Measurements from ENCODE around the gene FOXRED2.
"Not testable (repeated sequence)": the region's sequence is repeated elsewhere in the genome, so short reads cannot be mapped to it uniquely, and the experiment has no call there.

The FOXRED2 gene

DNA sequence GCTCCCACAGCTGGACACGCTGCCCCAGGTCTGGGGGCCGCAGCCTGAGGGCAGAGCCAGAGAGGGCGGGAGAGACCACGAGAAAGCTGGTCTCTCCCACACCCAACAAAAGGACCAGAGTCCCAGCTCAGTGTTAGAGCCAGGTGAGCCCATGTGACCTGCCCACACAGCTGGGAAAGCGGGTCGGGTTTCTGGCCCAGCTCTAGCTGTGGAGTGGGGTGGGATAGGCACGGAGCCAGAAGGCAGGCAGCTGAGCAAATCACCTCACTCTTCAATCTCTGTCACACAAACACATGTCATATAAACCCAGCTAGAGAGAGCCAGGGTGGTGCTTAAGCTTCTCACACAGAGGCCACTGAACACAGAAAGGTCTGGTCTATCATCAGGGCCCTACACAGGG, 29.9 kb upstream of the FOXRED2 start:
- no peak overlapping the region for H3K27ac ChIP-seq (ENCODE audit: low read depth, low read length)
- H2BK5ac ChIP-seq (ENCODE audit: low read depth, low read length, poor library complexity): no peak overlapping the region
- H2BK120ac ChIP-seq (ENCODE audit: insufficient read depth, low read length, poor library complexity): peak overlapping the region; percentile 44
- H4K12ac ChIP-seq (ENCODE audit: low read depth, low read length): no peak overlapping the region
- no peak overlapping the region for H3K23ac ChIP-seq (ENCODE audit: low read length)
- peaks cover 15% of the 10 kb centered on the region for H3K79me1 ChIP-seq (ENCODE audit: low read length)
- H3K18ac ChIP-seq (ENCODE audit: low read length): no peak overlapping the region
- H2AFZ ChIP-seq (ENCODE audit: insufficient read depth, low read length, poor library complexity): no peak overlapping the region
- H3K27me3 ChIP-seq (ENCODE audit: insufficient read depth, low read length): no peaks in the 10 kb centered on the region
- H2AK5ac ChIP-seq (ENCODE audit: low read length): peak overlapping the region; percentile 18
- no peak for DNase-seq
- H3K4me3 ChIP-seq (ENCODE audit: low read depth, low read length): no peak overlapping the region
- peaks cover 14 to 15% of the 10 kb centered on the region in 2 experiments for H3K4me1 ChIP-seq (ENCODE audit: control insufficient read depth in 1 of 2, insufficient read depth in 2 of 2, low read length in 2 of 2)
- H4K8ac ChIP-seq (ENCODE audit: low read depth, low read length): no peak overlapping the region
- H3K9me3 ChIP-seq (ENCODE audit: insufficient read depth, low read depth, low read length): no peaks in the 10 kb centered on the region
- peak overlapping the region; percentile 67 for H4K91ac ChIP-seq (ENCODE audit: low read depth, low read length)
- H3K79me2 ChIP-seq (ENCODE audit: control insufficient read depth, insufficient read depth, low read length, poor library complexity): no peaks in the 10 kb centered on the region
- H3K14ac ChIP-seq (ENCODE audit: low read length): peak overlapping the region; percentile 33
- H3K4ac ChIP-seq (ENCODE audit: low read depth, low read length): no peak overlapping the region
- H3K36me3 ChIP-seq (ENCODE audit: control insufficient read depth in 1 of 2, insufficient read depth in 2 of 2, low read length in 2 of 2): no peaks in the 10 kb centered on the region
- WGBS (ENCODE audit: extremely low coverage, insufficient coverage, insufficient read length): no CpG with 5 or more reads among the region's 7 CpGs
- no peak overlapping the region for H3K4me2 ChIP-seq (ENCODE audit: low read length)
- peak overlapping the region; percentile 45 for H2BK12ac ChIP-seq (ENCODE audit: low read length)
- H3K9ac ChIP-seq (ENCODE audit: low read length): no peak overlapping the region

- not testable (repeated sequence) for H2BK5ac ChIP-seq (ENCODE audit: low read depth, low read length, poor library complexity); H4K91ac ChIP-seq (ENCODE audit: low read depth, low read length); H3K4me3 ChIP-seq (ENCODE audit: low read depth, low read length); H3K18ac ChIP-seq (ENCODE audit: low read length); H4K12ac ChIP-seq (ENCODE audit: low read depth, low read length); H3K79me2 ChIP-seq (ENCODE audit: control insufficient read depth, insufficient read depth, low read length, poor library complexity); H3K36me3 ChIP-seq (ENCODE audit: control insufficient read depth in 1 of 2, insufficient read depth in 2 of 2, low read length in 2 of 2); H4K8ac ChIP-seq (ENCODE audit: low read depth, low read length); H2AK5ac ChIP-seq (ENCODE audit: low read length); H2BK120ac ChIP-seq (ENCODE audit: insufficient read depth, low read length, poor library complexity); H3K4ac ChIP-seq (ENCODE audit: low read depth, low read length); H2BK12ac ChIP-seq (ENCODE audit: low read length); DNase-seq; H3K27ac ChIP-seq (ENCODE audit: low read depth, low read length); H3K9ac ChIP-seq (ENCODE audit: low read length); H3K14ac ChIP-seq (ENCODE audit: low read length); H3K4me2 ChIP-seq (ENCODE audit: low read length); H3K23ac ChIP-seq (ENCODE audit: low read length); H2AFZ ChIP-seq (ENCODE audit: insufficient read depth, low read length, poor library complexity); H3K9me3 ChIP-seq (ENCODE audit: insufficient read depth, low read depth, low read length); H3K27me3 ChIP-seq (ENCODE audit: insufficient read depth, low read length)
- H3K4me1 ChIP-seq (ENCODE audit: control insufficient read depth in 1 of 2, insufficient read depth in 2 of 2, low read length in 2 of 2): peaks cover 11 to 14% of the 10 kb centered on the region in 2 experiments
- no CpG with 5 or more reads among the region's 4 CpGs for WGBS (ENCODE audit: extremely low coverage, insufficient coverage, insufficient read length)
- H3K79me1 ChIP-seq (ENCODE audit: low read length): peaks cover 16% of the 10 kb centered on the region
Measured at GRCh38 chr22:36533320-36533719, 26.5 kb upstream of the FOXRED2 start.

GRCh38 chr22:36532466-36532865, 25.6 kb upstream of the FOXRED2 start:
- Histone ChIP-seq H3K4ac (ENCODE audit: low read depth, low read length) (no peak overlapping the region), H4K8ac (ENCODE audit: low read depth, low read length) (no peak overlapping the region), H2AK5ac (ENCODE audit: low read length) (no peak overlapping the region), H2AFZ (ENCODE audit: insufficient read depth, low read length, poor library complexity) (no peak overlapping the region), H3K14ac (ENCODE audit: low read length) (no peak overlapping the region), H3K4me3 (ENCODE audit: low read depth, low read length) (no peak overlapping the region), H3K36me3 (ENCODE audit: control insufficient read depth in 1 of 2, insufficient read depth in 2 of 2, low read length in 2 of 2) (no peaks in the 10 kb centered on the region), H2BK120ac (ENCODE audit: insufficient read depth, low read length, poor library complexity) (no peak overlapping the region), H3K27me3 (ENCODE audit: insufficient read depth, low read length) (no peaks in the 10 kb centered on the region), H3K4me2 (ENCODE audit: low read length) (no peak overlapping the region), H4K12ac (ENCODE audit: low read depth, low read length) (no peak overlapping the region), H3K23ac (ENCODE audit: low read length) (no peak overlapping the region), H2BK5ac (ENCODE audit: low read depth, low read length, poor library complexity) (no peak overlapping the region), H3K9ac (ENCODE audit: low read length) (no peak overlapping the region), H3K79me2 (ENCODE audit: control insufficient read depth, insufficient read depth, low read length, poor library complexity) (peaks cover 9% of the 10 kb centered on the region), H3K18ac (ENCODE audit: low read length) (no peak overlapping the region), H3K9me3 (ENCODE audit: insufficient read depth, low read depth, low read length) (no peaks in the 10 kb centered on the region), H2BK12ac (ENCODE audit: low read length) (no peak overlapping the region), H4K91ac (ENCODE audit: low read depth, low read length) (no peak overlapping the region), H3K79me1 (ENCODE audit: low read length) (peaks cover 15% of the 10 kb centered on the region), H3K4me1 (ENCODE audit: control insufficient read depth in 1 of 2, insufficient read depth in 2 of 2, low read length in 2 of 2) (peaks cover 10 to 13% of the 10 kb centered on the region in 2 experiments), H3K27ac (ENCODE audit: low read depth, low read length) (no peak overlapping the region)
- no peak for DNase-seq
- no CpG with 5 or more reads among the region's 2 CpGs for WGBS (ENCODE audit: extremely low coverage, insufficient coverage, insufficient read length)

GRCh38 chr22:36528795-36529751, 22.2 kb upstream of the FOXRED2 start, which contains the start of gene EIF3D:
Gene EIF3D, minus strand, starts transcription at chr22:36529166. Its CDS starts 3,045 bp downstream, at chr22:36526121.
- Histone ChIP-seq H2AK5ac (ENCODE audit: low read length) (peak within 1 kb of the TSS; percentile 63), H3K79me2 (ENCODE audit: control insufficient read depth, insufficient read depth, low read length, poor library complexity) (peaks cover 9% of the 10 kb centered on the region), H2BK12ac (ENCODE audit: low read length) (no peak within 1 kb of the TSS), H3K4me1 (ENCODE audit: control insufficient read depth in 1 of 2, insufficient read depth in 2 of 2, low read length in 2 of 2) (peaks cover 6% of the 10 kb centered on the region in 2 experiments), H3K9ac (ENCODE audit: low read length) (peak within 1 kb of the TSS; percentile 92), H2AFZ (ENCODE audit: insufficient read depth, low read length, poor library complexity) (peak within 1 kb of the TSS; percentile 58), H3K14ac (ENCODE audit: low read length) (peak within 1 kb of the TSS; percentile 85), H4K8ac (ENCODE audit: low read depth, low read length) (peak within 1 kb of the TSS; percentile 93), H3K4me3 (ENCODE audit: low read depth, low read length) (peak within 1 kb of the TSS; percentile 87), H3K9me3 (ENCODE audit: insufficient read depth, low read depth, low read length) (peaks cover 2% of the 10 kb centered on the region), H2BK120ac (ENCODE audit: insufficient read depth, low read length, poor library complexity) (peak within 1 kb of the TSS; percentile 37), H3K27me3 (ENCODE audit: insufficient read depth, low read length) (no peaks in the 10 kb centered on the region), H4K12ac (ENCODE audit: low read depth, low read length) (peak within 1 kb of the TSS; percentile 75), H3K79me1 (ENCODE audit: low read length) (peaks cover 12% of the 10 kb centered on the region), H3K4me2 (ENCODE audit: low read length) (peak within 1 kb of the TSS; percentile 90), H2BK5ac (ENCODE audit: low read depth, low read length, poor library complexity) (peak within 1 kb of the TSS; percentile 59), H3K27ac (ENCODE audit: low read depth, low read length) (peak within 1 kb of the TSS; percentile 86), H3K18ac (ENCODE audit: low read length) (peak within 1 kb of the TSS; percentile 41), H3K36me3 (ENCODE audit: control insufficient read depth in 1 of 2, insufficient read depth in 2 of 2, low read length in 2 of 2) (peaks cover 11 to 19% of the 10 kb centered on the region in 2 experiments), H4K91ac (ENCODE audit: low read depth, low read length) (peak within 1 kb of the TSS; percentile 74), H3K23ac (ENCODE audit: low read length) (no peak within 1 kb of the TSS), H3K4ac (ENCODE audit: low read depth, low read length) (peak within 1 kb of the TSS; percentile 87)
- DNase-seq: peak; percentile 100
- no CpG with 5 or more reads among the region's 82 CpGs for WGBS (ENCODE audit: extremely low coverage, insufficient coverage, insufficient read length)

All from trophoblast cell (in vitro differentiated cells and primary cell).